GM19468 (cell line): ENCODE results near the gene DENND5A.
A peak's percentile ranks its signal among the peaks of the same experiment; 100 is the strongest.
"Not testable (repeated sequence)": the region's sequence is repeated elsewhere in the genome, so short reads cannot be mapped to it uniquely, and the experiment has no call there.

Experiments used
- ATAC-seq: cut with Tn5 transposase; IDR thresholded peaks from one replicate; pipeline ENCODE4 v1.9.1; 2021; ENCODE audit warnings: mild to moderate bottlenecking, moderate library complexity, moderate number of reproducible peaks; ENCODE audit not compliant: unreplicated experiment; ENCODE audit errors: extremely low read depth

The DENND5A gene

DNA sequence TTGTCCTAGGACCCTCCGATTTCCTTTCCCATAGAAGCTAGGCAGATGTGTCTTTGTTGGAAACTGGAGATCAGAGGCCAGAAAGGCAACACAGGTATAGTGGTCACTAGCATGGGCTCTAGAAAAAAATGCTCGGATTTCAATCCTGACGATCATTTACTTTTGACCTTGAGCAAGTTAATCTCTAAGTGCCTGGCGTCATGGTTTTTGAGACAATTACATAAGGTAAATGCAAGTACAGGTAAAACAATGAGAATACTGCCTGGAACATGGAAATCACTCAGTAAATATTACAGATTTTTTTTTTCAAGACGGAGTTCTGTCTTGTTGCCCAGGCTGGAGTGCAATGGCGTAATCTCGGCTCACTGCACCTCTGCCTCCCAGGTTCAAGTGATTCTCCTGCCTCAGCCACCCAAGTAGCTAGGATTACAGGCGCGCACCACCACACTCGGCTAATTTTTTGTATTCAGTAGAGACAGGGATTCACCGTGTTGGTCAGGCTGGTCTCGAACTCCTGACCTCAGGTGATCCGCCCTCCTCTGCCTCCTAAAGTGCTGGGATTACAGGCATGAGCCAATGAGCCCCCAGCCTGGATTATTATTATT lies 1.1 kb upstream of the DENND5A start:
- ATAC-seq = no peak

DNA sequence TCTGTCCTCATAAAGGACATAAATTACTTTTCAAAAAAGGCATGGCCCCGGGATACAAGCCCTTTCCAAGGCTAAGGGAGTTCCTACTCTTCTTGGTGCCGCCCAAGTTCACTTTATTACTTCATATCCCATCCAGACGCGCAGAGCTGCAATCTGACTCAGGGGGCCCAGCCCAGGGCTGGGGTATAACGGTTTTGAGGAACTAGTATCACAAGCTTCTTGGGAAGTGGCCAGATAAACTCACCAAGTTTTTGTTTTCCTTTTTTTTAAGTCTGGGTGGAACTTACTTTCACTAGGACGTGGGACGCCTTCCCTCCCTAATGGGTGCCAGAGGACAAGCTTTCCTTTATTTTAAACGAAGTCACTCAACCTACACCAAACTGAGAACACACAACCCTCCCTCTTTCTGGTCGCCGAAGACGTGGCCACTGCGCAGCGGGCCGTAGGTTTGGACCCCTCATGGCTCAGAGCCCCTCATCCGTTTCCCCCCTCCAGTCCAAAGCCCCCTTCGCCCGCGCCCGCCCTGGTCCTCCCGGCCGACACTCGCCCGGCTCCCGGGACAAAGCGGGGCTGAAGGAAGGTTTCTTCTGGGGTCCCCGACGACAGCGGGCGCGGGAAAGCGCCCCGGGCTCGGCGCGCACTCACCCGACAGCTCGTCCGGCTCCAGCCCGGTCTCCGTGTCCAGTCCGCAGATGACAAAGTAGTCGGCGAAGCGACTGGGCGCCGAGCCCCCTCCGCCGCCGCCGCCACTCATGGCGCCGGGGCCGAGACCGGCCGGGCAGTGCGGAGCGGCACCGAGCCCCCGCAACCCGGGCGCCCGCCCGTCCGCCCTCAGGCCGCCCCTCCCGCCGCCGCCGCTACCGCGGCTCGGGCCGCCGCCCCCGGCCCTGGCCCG lies 587 bp downstream of the DENND5A start:
- ATAC-seq = no peak

- peak; percentile 64 for ATAC-seq
Measured at GRCh38 chr11:9263840-9264315, 1.3 kb downstream of the DENND5A start.

DNA sequence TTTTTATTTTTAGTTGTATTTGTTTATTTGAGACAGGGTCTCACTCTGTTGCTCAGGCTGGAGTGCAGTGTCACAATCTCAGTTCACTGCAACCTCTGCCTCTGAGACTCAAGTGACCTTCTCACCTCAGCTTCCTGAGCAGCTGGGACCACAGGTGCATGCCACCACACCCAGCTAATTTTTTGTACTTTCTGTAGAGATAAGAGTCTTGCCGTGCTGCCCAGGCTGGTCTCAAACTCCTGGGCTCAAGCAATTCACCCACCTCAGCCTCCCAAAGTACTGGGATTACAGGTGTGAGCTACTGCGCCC lies 4.4 kb downstream of the DENND5A start:
- ATAC-seq = not testable (repeated sequence)

DNA sequence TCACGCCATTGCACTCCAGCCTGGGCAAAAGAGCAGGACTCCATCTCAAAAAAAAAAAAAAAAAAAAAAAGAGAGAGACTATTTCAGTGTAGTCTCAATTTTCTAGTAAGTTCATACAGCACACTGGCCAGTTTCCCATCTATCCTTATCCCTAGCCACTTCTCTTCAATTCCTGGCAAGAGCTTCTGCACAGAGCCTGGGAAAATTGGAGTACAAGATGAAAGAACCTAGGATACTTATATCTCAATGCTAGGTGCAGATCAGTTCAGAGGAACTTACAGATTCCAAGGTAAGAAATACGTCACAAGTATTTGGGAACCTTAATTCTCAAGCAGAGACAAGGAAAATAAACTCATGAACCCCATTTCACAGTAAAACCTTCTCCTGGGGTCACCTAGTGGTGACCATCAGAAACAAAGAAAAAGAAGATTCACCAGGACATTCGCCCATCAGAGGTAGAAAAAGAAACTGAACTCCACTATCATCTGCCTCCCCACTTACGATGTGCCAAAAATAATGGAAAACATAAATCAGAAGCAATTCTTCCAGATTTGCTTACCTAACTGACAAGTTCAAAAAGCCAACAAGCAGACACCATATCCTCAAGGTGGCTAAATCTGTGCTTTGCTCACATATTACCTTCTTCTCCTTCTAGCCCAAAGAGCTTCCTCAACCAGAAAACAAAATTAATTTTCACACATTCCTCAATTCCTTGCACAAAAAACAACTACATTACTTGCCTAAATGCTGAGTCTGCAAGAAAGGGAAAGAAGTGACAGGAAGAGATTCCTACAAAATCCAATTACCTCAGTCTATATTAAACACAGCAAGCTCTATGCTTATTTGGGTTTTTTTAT lies 4.9 kb downstream of the DENND5A start:
- no peak for ATAC-seq

DNA sequence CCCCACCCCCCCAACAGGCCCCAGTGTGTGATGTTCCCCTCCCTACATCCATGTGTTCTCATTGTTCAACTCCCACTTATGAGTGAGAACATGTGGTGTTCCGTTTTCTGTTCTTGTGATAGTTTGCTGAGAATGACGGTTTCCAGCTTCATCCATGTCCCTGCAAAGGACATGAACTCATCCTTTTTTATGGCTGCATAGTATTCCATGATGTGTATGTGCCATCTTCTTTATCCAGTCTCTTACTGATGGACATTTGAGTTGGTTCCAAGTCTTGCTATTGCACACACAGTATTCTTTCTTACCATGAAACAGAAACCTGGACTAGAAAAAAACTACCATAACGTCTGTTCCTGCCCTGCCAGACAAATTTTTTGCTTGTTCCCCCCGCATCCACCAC lies 6.9 kb downstream of the DENND5A start:
- ATAC-seq = not testable (repeated sequence)

GRCh38 chr11:9254416-9254815 lies 10.7 kb downstream of the DENND5A start:
- ATAC-seq = no peak

DNA sequence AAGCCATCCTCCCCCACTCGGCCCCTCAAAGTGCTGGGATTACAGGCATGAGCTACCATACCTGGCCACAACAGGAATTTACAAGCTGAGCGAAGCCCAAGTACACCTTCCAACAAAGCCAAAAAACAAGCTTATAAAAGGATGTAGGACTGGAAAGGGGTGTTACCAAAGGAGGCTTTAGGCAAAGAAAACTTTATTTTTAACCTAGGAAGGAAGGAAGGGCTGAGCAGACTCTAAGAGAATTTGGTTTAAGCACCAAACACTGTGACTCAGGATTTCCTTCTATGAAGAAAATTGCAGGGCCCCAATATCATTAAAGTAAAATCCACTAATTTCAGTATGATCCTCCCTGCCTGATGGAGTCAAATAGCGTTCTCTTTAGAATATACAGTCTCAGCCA lies 12.1 kb downstream of the DENND5A start:
- no peak for ATAC-seq

GRCh38 chr11:9251311-9251710 lies 13.8 kb downstream of the DENND5A start:
- ATAC-seq = no peak

DNA sequence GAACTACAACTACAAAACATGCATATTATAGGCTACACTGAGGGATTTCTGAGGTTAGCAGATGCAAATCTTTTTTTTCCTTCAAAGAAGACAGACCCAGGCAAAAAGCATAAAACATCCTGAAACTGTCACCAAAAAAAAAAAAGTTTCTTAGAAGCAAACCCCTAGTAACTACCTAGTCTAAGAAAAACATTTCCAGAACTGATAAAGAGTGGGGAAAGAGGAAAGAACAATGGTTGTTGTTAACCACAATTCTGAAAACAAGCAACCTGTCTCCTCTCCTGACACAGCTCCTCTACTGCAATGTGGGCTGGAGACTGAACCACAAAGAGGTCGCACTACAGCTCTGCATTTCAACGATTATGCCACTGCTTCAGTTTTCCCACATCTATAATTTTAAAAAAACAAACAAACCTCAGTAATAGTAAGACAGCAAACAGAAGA lies 15.0 kb downstream of the DENND5A start:
- ATAC-seq = peak; percentile 55

- no peak for ATAC-seq
Measured at GRCh38 chr11:9249252-9249651, 15.9 kb downstream of the DENND5A start.

GRCh38 chr11:9247863-9248262 lies 17.3 kb downstream of the DENND5A start:
- no peak for ATAC-seq

DNA sequence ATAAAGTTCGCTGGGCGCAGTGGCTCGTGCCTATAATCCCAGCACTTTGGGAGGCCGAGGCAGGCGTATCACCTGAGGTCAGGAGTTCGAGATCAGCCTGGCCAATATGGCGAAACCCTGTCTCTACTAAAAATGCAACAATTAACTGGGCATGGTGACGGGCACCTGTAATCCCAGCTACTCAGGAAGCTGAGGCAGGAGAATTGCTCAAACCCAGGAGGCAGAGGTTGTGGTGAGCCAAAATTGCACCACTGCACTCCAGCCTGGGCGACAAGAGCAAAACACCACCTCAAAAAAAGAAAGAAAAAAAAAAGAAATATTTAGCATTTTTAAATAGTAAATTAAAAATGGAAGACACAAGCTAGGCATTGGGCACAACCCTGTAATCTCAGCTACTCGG lies 28.9 kb downstream of the DENND5A start:
- not testable (repeated sequence) for ATAC-seq

DNA sequence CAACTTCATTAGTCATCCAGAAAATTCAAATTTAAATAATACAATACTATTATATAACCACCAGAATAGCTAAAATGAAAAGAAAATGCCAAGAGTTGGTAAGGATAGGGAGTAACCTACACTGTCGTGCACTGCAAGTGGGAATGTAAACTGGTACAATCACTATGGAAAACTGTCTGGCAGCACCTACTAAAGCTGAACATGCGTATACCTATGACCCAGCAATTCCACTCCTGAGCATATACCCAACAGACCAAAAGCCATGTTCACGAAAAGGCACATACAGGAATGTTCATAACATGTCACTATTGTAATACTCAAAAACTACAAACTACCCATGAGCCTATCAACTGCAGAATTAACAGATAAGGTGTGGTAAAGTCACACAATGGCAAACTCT lies 32.7 kb downstream of the DENND5A start:
- ATAC-seq = no peak

DNA sequence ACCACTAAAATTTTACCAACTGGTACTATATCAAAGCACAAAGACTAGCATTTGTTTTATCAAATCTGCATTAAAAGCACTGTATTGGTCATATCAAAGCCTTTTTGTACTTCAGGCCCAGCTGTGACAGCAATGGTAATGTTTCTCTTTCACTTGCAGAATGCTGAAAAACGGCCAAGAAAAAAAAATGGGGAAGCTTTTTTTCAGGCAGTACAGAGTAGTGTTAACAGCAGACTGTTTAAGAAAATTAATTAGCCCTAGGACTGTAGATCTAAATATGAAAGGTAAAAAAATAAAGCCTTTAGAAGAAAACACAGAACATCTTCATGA lies 33.3 kb downstream of the DENND5A start:
- no peak for ATAC-seq

DNA sequence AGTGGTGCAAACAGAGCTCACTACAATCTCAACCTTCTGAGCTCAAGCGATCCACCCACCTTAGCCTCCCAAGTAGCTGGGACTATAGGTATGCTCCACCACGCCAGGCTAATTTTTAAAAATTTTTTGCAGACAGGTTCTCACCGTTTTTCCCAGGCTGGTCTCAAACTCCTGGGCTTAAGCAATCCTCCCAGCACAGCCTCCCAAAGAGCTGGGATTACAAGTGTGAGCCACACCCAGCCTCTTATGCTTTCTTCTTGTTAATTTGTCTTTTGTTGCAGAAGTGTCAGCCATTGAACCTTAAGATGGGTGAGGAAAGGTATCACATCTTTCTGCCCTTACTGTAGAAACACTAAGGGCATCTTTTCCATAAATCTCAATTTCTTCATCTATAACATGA lies 34.9 kb downstream of the DENND5A start:
- ATAC-seq = no peak

GRCh38 chr11:9228091-9228490 lies 37.1 kb downstream of the DENND5A start:
- ATAC-seq = no peak

GRCh38 chr11:9225748-9226298 lies 39.3 kb downstream of the DENND5A start:
- ATAC-seq = no peak

- ATAC-seq = no peak
Measured at GRCh38 chr11:9222654-9223053, 42.5 kb downstream of the DENND5A start.

GRCh38 chr11:9220853-9221252 lies 44.3 kb downstream of the DENND5A start:
- ATAC-seq = not testable (repeated sequence)

- no peak for ATAC-seq
Measured at GRCh38 chr11:9219572-9219971, 45.6 kb downstream of the DENND5A start.
